Fibroblast of lung (primary cell): ENCODE results near the gene HMGCR.

Source experiments
- EZH2 ChIP-seq: IDR thresholded peaks from 2 replicates; pipeline ENCODE4 v1.5.1; 2012; ENCODE audit warnings: low read length, control low read depth, mild to moderate bottlenecking; ENCODE audit errors: missing control alignments
- TF ChIP-seq, protein P1 (sequence below), 2 donors: IDR thresholded peaks in 1 of 2; conservative IDR thresholded peaks in 1 of 2; 1 replicate in 1 of 2; 2 replicates in 1 of 2; pipeline ENCODE4 v1.5.1; 2011 to 2012; ENCODE audit warnings: low read length in 2 of 2, control low read depth in 1 of 2, inconsistent platforms in 1 of 2, low read depth in 1 of 2, mild to moderate bottlenecking in 1 of 2

DNA sequence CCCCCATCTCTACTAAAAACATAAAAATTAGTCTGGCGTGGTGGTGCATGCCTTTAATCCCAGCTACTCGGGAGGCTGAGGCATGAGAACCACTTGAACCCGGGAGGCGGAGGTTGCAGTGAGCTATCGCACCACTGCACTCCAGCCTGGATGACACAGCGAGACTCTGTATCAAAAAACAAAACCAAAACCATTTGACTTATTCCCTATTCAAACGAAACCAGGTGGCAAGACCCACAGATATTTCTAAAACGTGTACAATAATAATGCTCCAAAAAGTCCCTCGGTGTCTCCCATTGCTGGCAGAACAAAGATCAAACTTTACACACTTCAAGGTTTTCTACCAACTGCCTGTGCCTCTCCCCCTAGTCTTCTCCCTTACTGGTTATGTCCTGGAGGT is 29.8 kb downstream of the HMGCR start:
- TF ChIP-seq, protein P1, sequence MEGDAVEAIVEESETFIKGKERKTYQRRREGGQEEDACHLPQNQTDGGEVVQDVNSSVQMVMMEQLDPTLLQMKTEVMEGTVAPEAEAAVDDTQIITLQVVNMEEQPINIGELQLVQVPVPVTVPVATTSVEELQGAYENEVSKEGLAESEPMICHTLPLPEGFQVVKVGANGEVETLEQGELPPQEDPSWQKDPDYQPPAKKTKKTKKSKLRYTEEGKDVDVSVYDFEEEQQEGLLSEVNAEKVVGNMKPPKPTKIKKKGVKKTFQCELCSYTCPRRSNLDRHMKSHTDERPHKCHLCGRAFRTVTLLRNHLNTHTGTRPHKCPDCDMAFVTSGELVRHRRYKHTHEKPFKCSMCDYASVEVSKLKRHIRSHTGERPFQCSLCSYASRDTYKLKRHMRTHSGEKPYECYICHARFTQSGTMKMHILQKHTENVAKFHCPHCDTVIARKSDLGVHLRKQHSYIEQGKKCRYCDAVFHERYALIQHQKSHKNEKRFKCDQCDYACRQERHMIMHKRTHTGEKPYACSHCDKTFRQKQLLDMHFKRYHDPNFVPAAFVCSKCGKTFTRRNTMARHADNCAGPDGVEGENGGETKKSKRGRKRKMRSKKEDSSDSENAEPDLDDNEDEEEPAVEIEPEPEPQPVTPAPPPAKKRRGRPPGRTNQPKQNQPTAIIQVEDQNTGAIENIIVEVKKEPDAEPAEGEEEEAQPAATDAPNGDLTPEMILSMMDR (conservative IDR thresholded peaks at IDR 0.05 in 1 of 2, IDR thresholded peaks at IDR 0.05 in 1 of 2; ENCODE audit: low read depth in 1 of 2, low read length in 2 of 2): no peak
- no peak for TF ChIP-seq EZH2
